ENCODE results near the gene TRHDE.

DNA sequence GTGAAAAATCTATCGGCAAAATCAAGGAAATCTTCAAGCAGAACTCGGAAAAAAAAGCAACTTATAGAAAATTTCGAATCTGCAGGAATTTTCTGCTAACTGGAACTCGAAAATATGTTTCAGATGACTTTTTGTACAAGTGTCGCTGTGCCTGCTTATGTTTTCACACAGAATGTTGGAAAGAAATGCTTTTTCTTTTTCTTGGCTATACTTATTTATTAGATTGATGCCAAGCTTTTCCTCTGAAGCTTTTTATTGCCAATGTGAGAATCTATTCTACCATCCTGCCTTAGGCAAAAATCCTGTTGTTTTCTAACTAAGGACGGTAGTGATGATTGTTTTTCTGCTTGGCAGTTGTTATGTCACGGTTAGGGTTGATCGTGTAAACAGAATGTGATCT is 65.8 kb downstream of the TRHDE start:
- TF ChIP-seq, protein P1, sequence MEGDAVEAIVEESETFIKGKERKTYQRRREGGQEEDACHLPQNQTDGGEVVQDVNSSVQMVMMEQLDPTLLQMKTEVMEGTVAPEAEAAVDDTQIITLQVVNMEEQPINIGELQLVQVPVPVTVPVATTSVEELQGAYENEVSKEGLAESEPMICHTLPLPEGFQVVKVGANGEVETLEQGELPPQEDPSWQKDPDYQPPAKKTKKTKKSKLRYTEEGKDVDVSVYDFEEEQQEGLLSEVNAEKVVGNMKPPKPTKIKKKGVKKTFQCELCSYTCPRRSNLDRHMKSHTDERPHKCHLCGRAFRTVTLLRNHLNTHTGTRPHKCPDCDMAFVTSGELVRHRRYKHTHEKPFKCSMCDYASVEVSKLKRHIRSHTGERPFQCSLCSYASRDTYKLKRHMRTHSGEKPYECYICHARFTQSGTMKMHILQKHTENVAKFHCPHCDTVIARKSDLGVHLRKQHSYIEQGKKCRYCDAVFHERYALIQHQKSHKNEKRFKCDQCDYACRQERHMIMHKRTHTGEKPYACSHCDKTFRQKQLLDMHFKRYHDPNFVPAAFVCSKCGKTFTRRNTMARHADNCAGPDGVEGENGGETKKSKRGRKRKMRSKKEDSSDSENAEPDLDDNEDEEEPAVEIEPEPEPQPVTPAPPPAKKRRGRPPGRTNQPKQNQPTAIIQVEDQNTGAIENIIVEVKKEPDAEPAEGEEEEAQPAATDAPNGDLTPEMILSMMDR (IDR thresholded peaks at IDR 0.05) = no peak
- TF ChIP-seq POLR2A (IDR thresholded peaks at IDR 0.05) = no peak
